ENCODE measurements around the gene UBA1.
A peak's percentile ranks its signal among the peaks of the same experiment; 100 is the strongest.

UBA1 gene

GRCh38 chrX:47212381-47213293 lies 19.0 kb downstream of the UBA1 start:
- no peaks in the 10 kb centered on the region for H3K27me3 Mint-ChIP-seq
- peak overlapping the region; percentile 35 for H3K27ac Mint-ChIP-seq
- H3K36me3 Mint-ChIP-seq, result peaks cover 9% of the 10 kb centered on the region
- H3K4me1 Mint-ChIP-seq, result peaks cover 18% of the 10 kb centered on the region
- H3K9me3 Mint-ChIP-seq, result no peaks in the 10 kb centered on the region
- H3K4me3 Mint-ChIP-seq, result no peak overlapping the region

GRCh38 chrX:47214435-47215077 lies 20.9 kb downstream of the UBA1 start:
- Mint-ChIP-seq H3K4me1 (peaks cover 20% of the 10 kb centered on the region), H3K27ac (no peak overlapping the region)

GRCh38 chrX:47215291-47215900 lies 21.8 kb downstream of the UBA1 start:
- H3K36me3 Mint-ChIP-seq, result peaks cover 9% of the 10 kb centered on the region
- no peak overlapping the region for H3K27ac Mint-ChIP-seq
- no peak overlapping the region for H3K4me3 Mint-ChIP-seq
- peaks cover 29% of the 10 kb centered on the region for H3K4me1 Mint-ChIP-seq
- H3K27me3 Mint-ChIP-seq, result no peaks in the 10 kb centered on the region
- no peaks in the 10 kb centered on the region for H3K9me3 Mint-ChIP-seq

More at GRCh38 chrX:47214435-47215077, 20.9 kb downstream of the UBA1 start:
- Mint-ChIP-seq H3K36me3 (peaks cover 9% of the 10 kb centered on the region), H3K4me3 (no peak overlapping the region), H3K27me3 (no peaks in the 10 kb centered on the region), H3K9me3 (no peaks in the 10 kb centered on the region)

- Mint-ChIP-seq H3K36me3 (peaks cover 8% of the 10 kb centered on the region), H3K4me3 (peak overlapping the region; percentile 91), H3K27me3 (no peaks in the 10 kb centered on the region), H3K4me1 (peaks cover 37% of the 10 kb centered on the region), H3K9me3 (no peaks in the 10 kb centered on the region), H3K27ac (peak overlapping the region; percentile 100)
Observed at GRCh38 chrX:47216393-47216925, 22.8 kb downstream of the UBA1 start.

- Mint-ChIP-seq H3K27me3 (no peaks in the 10 kb centered on the region), H3K4me1 (peaks cover 41% of the 10 kb centered on the region), H3K36me3 (peaks cover 5% of the 10 kb centered on the region), H3K27ac (peak overlapping the region; percentile 100), H3K4me3 (peak overlapping the region; percentile 91), H3K9me3 (no peaks in the 10 kb centered on the region)
Observed at GRCh38 chrX:47217121-47217851, 23.7 kb downstream of the UBA1 start.

- H3K4me3 Mint-ChIP-seq, result peak overlapping the region; percentile 91
- H3K36me3 Mint-ChIP-seq, result peaks cover 5% of the 10 kb centered on the region
- H3K27ac Mint-ChIP-seq, result peak overlapping the region; percentile 100
- no peaks in the 10 kb centered on the region for H3K9me3 Mint-ChIP-seq
- H3K27me3 Mint-ChIP-seq, result no peaks in the 10 kb centered on the region
- peaks cover 42% of the 10 kb centered on the region for H3K4me1 Mint-ChIP-seq
Observed at GRCh38 chrX:47217852-47218279, 24.2 kb downstream of the UBA1 start.

- Mint-ChIP-seq H3K9me3 (no peaks in the 10 kb centered on the region), H3K4me3 (peak within 1 kb of the TSS; percentile 91), H3K27me3 (no peaks in the 10 kb centered on the region), H3K36me3 (peaks cover 5% of the 10 kb centered on the region), H3K27ac (peak within 1 kb of the TSS; percentile 100), H3K4me1 (peaks cover 42% of the 10 kb centered on the region)
Observed at GRCh38 chrX:47218280-47218919, 24.8 kb downstream of the UBA1 start, which contains the start of gene CDK16. CDK16 (plus strand) TSS chrX:47218681; CDS start chrX:47223558, 4,877 bp downstream.

GRCh38 chrX:47218920-47219815 lies 25.5 kb downstream of the UBA1 start:
- peak overlapping the region; percentile 90 for H3K27ac Mint-ChIP-seq
- H3K4me3 Mint-ChIP-seq, result peak overlapping the region; percentile 88
- H3K27me3 Mint-ChIP-seq, result no peaks in the 10 kb centered on the region
- peaks cover 2% of the 10 kb centered on the region for H3K36me3 Mint-ChIP-seq
- H3K4me1 Mint-ChIP-seq, result peaks cover 42% of the 10 kb centered on the region
- no peaks in the 10 kb centered on the region for H3K9me3 Mint-ChIP-seq

GRCh38 chrX:47221756-47222155 lies 28.1 kb downstream of the UBA1 start:
- no peak overlapping the region for H3K27ac Mint-ChIP-seq
- peaks cover 4% of the 10 kb centered on the region for H3K36me3 Mint-ChIP-seq
- no peaks in the 10 kb centered on the region for H3K27me3 Mint-ChIP-seq
- H3K4me3 Mint-ChIP-seq, result no peak overlapping the region
- H3K9me3 Mint-ChIP-seq, result no peaks in the 10 kb centered on the region
- H3K4me1 Mint-ChIP-seq, result peaks cover 32% of the 10 kb centered on the region

- Mint-ChIP-seq H3K9me3 (no peaks in the 10 kb centered on the region), H3K36me3 (peaks cover 4% of the 10 kb centered on the region), H3K4me3 (no peak overlapping the region), H3K27ac (no peak overlapping the region), H3K27me3 (no peaks in the 10 kb centered on the region), H3K4me1 (peaks cover 24% of the 10 kb centered on the region)
Observed at GRCh38 chrX:47222751-47223350, 29.2 kb downstream of the UBA1 start.

- Mint-ChIP-seq H3K4me3 (no peak overlapping the region), H3K9me3 (no peaks in the 10 kb centered on the region), H3K27ac (no peak overlapping the region), H3K36me3 (peaks cover 4% of the 10 kb centered on the region), H3K27me3 (no peaks in the 10 kb centered on the region), H3K4me1 (peaks cover 24% of the 10 kb centered on the region)
Observed at GRCh38 chrX:47223476-47224250, 30.0 kb downstream of the UBA1 start.

- no peaks in the 10 kb centered on the region for H3K9me3 Mint-ChIP-seq
- no peak overlapping the region for H3K27ac Mint-ChIP-seq
- H3K36me3 Mint-ChIP-seq, result peaks cover 7% of the 10 kb centered on the region
- peaks cover 24% of the 10 kb centered on the region for H3K4me1 Mint-ChIP-seq
- H3K27me3 Mint-ChIP-seq, result no peaks in the 10 kb centered on the region
- H3K4me3 Mint-ChIP-seq, result no peak overlapping the region
Observed at GRCh38 chrX:47224266-47224895, 30.8 kb downstream of the UBA1 start.
